Dendritic cell treated with granulocyte-macrophage colony-stimulating factor and Interleukin-4, amounts not matched to agents 40 ng/mL and 50 ng/mL, for 4 days (primary cell): Measurements from ENCODE around the gene FN1.

Source experiments
- H3K27ac Mint-ChIP-seq: one replicate; pipeline ENCODE4 v1.8.0; 2022; ENCODE audit warnings: mild to moderate bottlenecking, mixed read lengths
- H3K27me3 Mint-ChIP-seq: one replicate; pipeline ENCODE4 v1.8.0; 2022; ENCODE audit warnings: mild to moderate bottlenecking, mixed read lengths
- H3K36me3 Mint-ChIP-seq: one replicate; pipeline ENCODE4 v1.8.0; 2022; ENCODE audit warnings: low read depth, mixed read lengths
- H3K4me1 Mint-ChIP-seq: one replicate; pipeline ENCODE4 v1.8.0; 2022; ENCODE audit warnings: low read depth, mixed read lengths
- H3K4me3 Mint-ChIP-seq: one replicate; pipeline ENCODE4 v1.8.0; 2022; ENCODE audit warnings: mild to moderate bottlenecking, moderate library complexity, mixed read lengths
- H3K9me3 Mint-ChIP-seq: one replicate; pipeline ENCODE4 v1.8.0; 2022; ENCODE audit warnings: mixed read lengths
- intact Hi-C: fragments of 100-400 bp; cut with micrococcal nuclease; formaldehyde crosslinking; loops from one replicate; pipeline ENCODE4 v1.15.0; 2022

The FN1 gene

GRCh38 chr2:215347878-215348277 is 88.0 kb downstream of the FN1 start:
- H3K27me3 Mint-ChIP-seq = no peaks in the 10 kb centered on the region
- H3K27ac Mint-ChIP-seq = no peak overlapping the region
- peaks cover 84% of the 10 kb centered on the region for H3K36me3 Mint-ChIP-seq
- H3K4me3 Mint-ChIP-seq = no peak overlapping the region
- H3K4me1 Mint-ChIP-seq = no peaks in the 10 kb centered on the region
- intact Hi-C loops = no loop called here
- no peaks in the 10 kb centered on the region for H3K9me3 Mint-ChIP-seq

GRCh38 chr2:215338883-215339679 is 96.8 kb downstream of the FN1 start:
- Mint-ChIP-seq H3K27ac (no peak overlapping the region), H3K4me1 (no peaks in the 10 kb centered on the region), H3K27me3 (no peaks in the 10 kb centered on the region), H3K4me3 (no peak overlapping the region), H3K9me3 (no peaks in the 10 kb centered on the region), H3K36me3 (peaks cover 96% of the 10 kb centered on the region)
- intact Hi-C loops = no loop called here

- H3K4me1 Mint-ChIP-seq = peaks cover 5% of the 10 kb centered on the region
- peaks cover 98% of the 10 kb centered on the region for H3K36me3 Mint-ChIP-seq
- no peaks in the 10 kb centered on the region for H3K9me3 Mint-ChIP-seq
- H3K4me3 Mint-ChIP-seq = no peak overlapping the region
- intact Hi-C loops = no loop called here
- no peak overlapping the region for H3K27ac Mint-ChIP-seq
- no peaks in the 10 kb centered on the region for H3K27me3 Mint-ChIP-seq
These were observed 102.8 kb downstream of the FN1 start for GRCh38 chr2:215332872-215333595.

GRCh38 chr2:215328066-215328465 is 107.8 kb downstream of the FN1 start:
- peaks cover 5% of the 10 kb centered on the region for H3K4me1 Mint-ChIP-seq

GRCh38 chr2:215324811-215325210 is 111.1 kb downstream of the FN1 start:
- Mint-ChIP-seq H3K9me3 (no peaks in the 10 kb centered on the region), H3K4me3 (no peak overlapping the region), H3K27ac (no peak overlapping the region), H3K4me1 (peaks cover 5% of the 10 kb centered on the region), H3K27me3 (no peaks in the 10 kb centered on the region), H3K36me3 (peaks cover 99% of the 10 kb centered on the region)
- intact Hi-C loops = no loop called here

More at GRCh38 chr2:215328066-215328465, 107.8 kb downstream of the FN1 start:
- no peak overlapping the region for H3K27ac Mint-ChIP-seq
- H3K27me3 Mint-ChIP-seq = no peaks in the 10 kb centered on the region
- H3K36me3 Mint-ChIP-seq = peaks cover 100% of the 10 kb centered on the region
- H3K4me3 Mint-ChIP-seq = no peak overlapping the region
- intact Hi-C loops = no loop called here
- no peaks in the 10 kb centered on the region for H3K9me3 Mint-ChIP-seq

GRCh38 chr2:215320679-215321078 is 115.2 kb downstream of the FN1 start:
- intact Hi-C loops = no loop called here
- no peak overlapping the region for H3K27ac Mint-ChIP-seq

GRCh38 chr2:215320102-215320501 is 115.8 kb downstream of the FN1 start:
- H3K4me1 Mint-ChIP-seq = no peaks in the 10 kb centered on the region
- H3K27ac Mint-ChIP-seq = no peak overlapping the region
- intact Hi-C loops = no loop called here
- peaks cover 84% of the 10 kb centered on the region for H3K36me3 Mint-ChIP-seq
- no peaks in the 10 kb centered on the region for H3K9me3 Mint-ChIP-seq
- no peak overlapping the region for H3K4me3 Mint-ChIP-seq
- H3K27me3 Mint-ChIP-seq = no peaks in the 10 kb centered on the region

More at GRCh38 chr2:215320679-215321078, 115.2 kb downstream of the FN1 start:
- Mint-ChIP-seq H3K9me3 (no peaks in the 10 kb centered on the region), H3K4me1 (no peaks in the 10 kb centered on the region), H3K36me3 (peaks cover 90% of the 10 kb centered on the region), H3K27me3 (no peaks in the 10 kb centered on the region), H3K4me3 (no peak overlapping the region)

- Mint-ChIP-seq H3K27ac (no peak overlapping the region), H3K4me3 (no peak overlapping the region), H3K27me3 (no peaks in the 10 kb centered on the region), H3K9me3 (no peaks in the 10 kb centered on the region), H3K4me1 (peaks cover 5% of the 10 kb centered on the region), H3K36me3 (peaks cover 84% of the 10 kb centered on the region)
- intact Hi-C loops = no loop called here
These were observed 116.4 kb downstream of the FN1 start for GRCh38 chr2:215319500-215319899.

GRCh38 chr2:215316336-215316735 is 119.5 kb downstream of the FN1 start:
- Mint-ChIP-seq H3K36me3 (peaks cover 68% of the 10 kb centered on the region), H3K9me3 (no peaks in the 10 kb centered on the region), H3K4me1 (peaks cover 26% of the 10 kb centered on the region), H3K4me3 (no peak overlapping the region), H3K27me3 (no peaks in the 10 kb centered on the region), H3K27ac (no peak overlapping the region)
- intact Hi-C loops = no loop called here

GRCh38 chr2:215315301-215315700 is 120.6 kb downstream of the FN1 start:
- Mint-ChIP-seq H3K4me1 (peaks cover 26% of the 10 kb centered on the region), H3K36me3 (peaks cover 58% of the 10 kb centered on the region), H3K27me3 (no peaks in the 10 kb centered on the region), H3K4me3 (no peak overlapping the region), H3K27ac (no peak overlapping the region), H3K9me3 (no peaks in the 10 kb centered on the region)
- intact Hi-C loops = no loop called here

GRCh38 chr2:215314896-215315295 is 121.0 kb downstream of the FN1 start:
- Mint-ChIP-seq H3K4me1 (peaks cover 26% of the 10 kb centered on the region), H3K27ac (no peak overlapping the region), H3K4me3 (no peak overlapping the region), H3K27me3 (no peaks in the 10 kb centered on the region), H3K36me3 (peaks cover 54% of the 10 kb centered on the region), H3K9me3 (no peaks in the 10 kb centered on the region)
- intact Hi-C loops = loop anchor here (5.0 kb wide), 1 partner anchor 508 kb away; the partner anchor contains the start of gene BARD1

GRCh38 chr2:215313255-215313613 is 122.6 kb downstream of the FN1 start:
- Mint-ChIP-seq H3K4me1 (peaks cover 26% of the 10 kb centered on the region), H3K36me3 (peaks cover 38% of the 10 kb centered on the region), H3K9me3 (no peaks in the 10 kb centered on the region), H3K27ac (peak overlapping the region; percentile 87), H3K4me3 (no peak overlapping the region), H3K27me3 (no peaks in the 10 kb centered on the region)
- intact Hi-C loops = loop anchor here (5.0 kb wide), 1 partner anchor 506 kb away; the partner anchor contains the start of gene BARD1

GRCh38 chr2:215311625-215312396 is 124.1 kb downstream of the FN1 start, which contains the start of gene ATIC:
Gene ATIC, plus strand, starts transcription at chr2:215312059. Its CDS starts 84 bp downstream, at chr2:215312143.
- Mint-ChIP-seq H3K27ac (peak within 1 kb of the TSS; percentile 87), H3K4me1 (peaks cover 26% of the 10 kb centered on the region), H3K27me3 (no peaks in the 10 kb centered on the region), H3K4me3 (peak within 1 kb of the TSS; percentile 86), H3K36me3 (peaks cover 28% of the 10 kb centered on the region), H3K9me3 (no peaks in the 10 kb centered on the region)
- intact Hi-C loops = loop anchor here (5.0 kb wide), 1 partner anchor 505 kb away; the partner anchor contains the start of gene BARD1
